ENCODE results near the gene NEUROG1. TPM values are rescaled to one million over a fixed set of nuclear protein-coding genes. Genes with fewer than 3 reads are reported as not detected.

NEUROG1 gene
- total RNA-seq, 1 donor from 2014 or later = 222 TPM

DNA sequence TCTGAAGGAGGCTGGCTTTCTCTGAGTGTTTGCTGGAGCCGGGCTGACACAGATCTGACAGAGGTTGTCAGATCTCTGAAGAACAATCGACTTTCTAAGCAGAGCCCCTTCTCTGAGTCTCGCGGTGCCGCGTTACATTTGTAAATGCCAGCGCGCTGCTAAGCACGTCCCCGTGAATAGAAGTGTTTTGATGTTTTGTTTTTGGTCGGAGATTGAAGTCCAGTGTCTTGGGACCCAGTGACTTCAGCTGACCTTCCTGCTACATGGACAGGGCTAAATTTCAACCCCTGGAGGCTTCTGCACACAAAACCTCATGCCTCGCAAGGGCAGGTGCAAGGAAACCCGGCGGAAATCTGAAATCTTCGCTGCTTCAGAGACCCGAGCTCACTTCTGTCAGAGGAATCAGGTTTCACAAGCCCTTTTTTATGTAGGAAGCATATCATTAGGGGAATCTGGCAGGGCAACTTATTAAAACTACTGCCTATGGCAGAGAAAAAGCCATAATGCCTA is 27.2 kb downstream of the NEUROG1 start:
- TF ChIP-seq, protein P1, sequence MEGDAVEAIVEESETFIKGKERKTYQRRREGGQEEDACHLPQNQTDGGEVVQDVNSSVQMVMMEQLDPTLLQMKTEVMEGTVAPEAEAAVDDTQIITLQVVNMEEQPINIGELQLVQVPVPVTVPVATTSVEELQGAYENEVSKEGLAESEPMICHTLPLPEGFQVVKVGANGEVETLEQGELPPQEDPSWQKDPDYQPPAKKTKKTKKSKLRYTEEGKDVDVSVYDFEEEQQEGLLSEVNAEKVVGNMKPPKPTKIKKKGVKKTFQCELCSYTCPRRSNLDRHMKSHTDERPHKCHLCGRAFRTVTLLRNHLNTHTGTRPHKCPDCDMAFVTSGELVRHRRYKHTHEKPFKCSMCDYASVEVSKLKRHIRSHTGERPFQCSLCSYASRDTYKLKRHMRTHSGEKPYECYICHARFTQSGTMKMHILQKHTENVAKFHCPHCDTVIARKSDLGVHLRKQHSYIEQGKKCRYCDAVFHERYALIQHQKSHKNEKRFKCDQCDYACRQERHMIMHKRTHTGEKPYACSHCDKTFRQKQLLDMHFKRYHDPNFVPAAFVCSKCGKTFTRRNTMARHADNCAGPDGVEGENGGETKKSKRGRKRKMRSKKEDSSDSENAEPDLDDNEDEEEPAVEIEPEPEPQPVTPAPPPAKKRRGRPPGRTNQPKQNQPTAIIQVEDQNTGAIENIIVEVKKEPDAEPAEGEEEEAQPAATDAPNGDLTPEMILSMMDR (IDR thresholded peaks at IDR 0.05; ENCODE audit: partially characterized antibody, unreplicated experiment) = no peak
- Mint-ChIP-seq H3K27me3 (ENCODE audit: unreplicated experiment) (peaks cover 2% of the 10 kb centered on the region), H3K9me3 (ENCODE audit: unreplicated experiment) (peaks cover 5% of the 10 kb centered on the region), H3K27ac (ENCODE audit: unreplicated experiment) (peak overlapping the region; percentile 68), H3K36me3 (ENCODE audit: unreplicated experiment) (peaks cover 5% of the 10 kb centered on the region), H3K4me3 (ENCODE audit: unreplicated experiment) (peak overlapping the region; percentile 87), H3K4me1 (ENCODE audit: low read depth, unreplicated experiment) (peaks cover 24% of the 10 kb centered on the region)
- peak; percentile 33 for DNase-seq

DNA sequence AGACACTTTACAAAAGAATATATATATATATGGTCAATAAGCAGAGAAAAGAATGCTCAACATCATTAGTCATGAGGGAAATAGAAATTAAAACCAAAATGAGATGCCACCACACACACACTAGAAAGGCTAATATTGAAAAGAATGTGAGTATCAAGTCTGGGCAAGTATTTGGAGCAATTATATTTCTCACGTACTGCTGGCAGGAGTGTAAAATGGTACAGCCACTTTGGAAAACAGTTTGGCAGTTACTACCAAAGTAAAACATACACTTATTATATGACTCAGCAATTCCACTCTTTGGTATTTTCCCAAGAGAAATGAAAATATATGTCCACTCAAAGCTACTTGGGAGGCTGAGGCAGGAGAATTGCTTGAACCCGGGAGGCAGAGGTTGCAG is 29.8 kb downstream of the NEUROG1 start:
- H3K4me3 Mint-ChIP-seq (ENCODE audit: unreplicated experiment) = no peak overlapping the region
- H3K27ac Mint-ChIP-seq (ENCODE audit: unreplicated experiment) = no peak overlapping the region
- peaks cover 6% of the 10 kb centered on the region for H3K9me3 Mint-ChIP-seq (ENCODE audit: unreplicated experiment)
- peaks cover 5% of the 10 kb centered on the region for H3K36me3 Mint-ChIP-seq (ENCODE audit: unreplicated experiment)
- H3K4me1 Mint-ChIP-seq (ENCODE audit: low read depth, unreplicated experiment) = peaks cover 30% of the 10 kb centered on the region
- no peak for DNase-seq
- TF ChIP-seq, protein P1 (IDR thresholded peaks at IDR 0.05; ENCODE audit: partially characterized antibody, unreplicated experiment) = no peak
- H3K27me3 Mint-ChIP-seq (ENCODE audit: unreplicated experiment) = peaks cover 5% of the 10 kb centered on the region

DNA sequence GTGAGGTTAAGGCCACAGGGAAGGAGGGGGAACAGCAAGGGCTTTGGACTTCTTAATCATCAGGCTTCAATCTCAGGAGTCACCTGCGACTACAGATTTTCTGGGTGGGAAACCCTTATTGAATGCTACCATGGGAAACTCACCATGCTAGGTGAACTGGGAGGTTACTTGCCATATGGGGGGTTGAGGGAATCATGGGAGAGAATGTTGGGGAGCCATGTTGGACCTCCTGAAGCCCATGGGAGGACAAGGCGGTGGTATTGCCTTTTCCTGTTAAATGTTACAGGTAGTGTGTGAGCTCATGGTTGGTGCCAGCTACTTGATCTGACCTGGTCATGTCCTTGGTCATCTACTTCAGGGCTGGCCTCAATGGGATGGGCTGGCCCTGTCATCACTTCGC is 31.4 kb downstream of the NEUROG1 start:
- H3K27me3 Mint-ChIP-seq (ENCODE audit: unreplicated experiment) = peaks cover 7% of the 10 kb centered on the region
- H3K4me3 Mint-ChIP-seq (ENCODE audit: unreplicated experiment) = no peak overlapping the region
- no peak for DNase-seq
- no peaks in the 10 kb centered on the region for H3K36me3 Mint-ChIP-seq (ENCODE audit: unreplicated experiment)
- H3K9me3 Mint-ChIP-seq (ENCODE audit: unreplicated experiment) = peaks cover 4% of the 10 kb centered on the region
- TF ChIP-seq, protein P1 (IDR thresholded peaks at IDR 0.05; ENCODE audit: partially characterized antibody, unreplicated experiment) = no peak
- peaks cover 28% of the 10 kb centered on the region for H3K4me1 Mint-ChIP-seq (ENCODE audit: low read depth, unreplicated experiment)
- H3K27ac Mint-ChIP-seq (ENCODE audit: unreplicated experiment) = no peak overlapping the region

DNA sequence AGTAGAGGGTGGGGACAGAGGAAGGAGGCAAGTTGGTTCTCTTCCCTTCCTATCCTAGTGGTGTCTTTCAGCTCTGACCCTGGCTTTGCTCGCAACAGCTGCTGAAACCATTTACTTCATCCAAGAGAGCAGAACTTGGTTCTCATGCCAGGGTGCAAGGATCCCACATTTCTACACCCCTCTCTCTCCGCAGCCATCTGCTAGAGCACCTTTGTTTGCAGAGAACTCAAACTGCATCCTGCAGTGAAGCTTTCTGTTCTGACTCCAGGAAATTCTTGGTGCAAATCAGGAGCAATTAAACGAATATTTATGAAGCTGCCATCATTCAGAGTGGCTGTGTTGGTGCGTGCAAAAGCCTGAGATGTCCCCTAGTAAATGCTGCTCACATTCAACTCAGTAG is 31.9 kb downstream of the NEUROG1 start:
- Mint-ChIP-seq H3K27ac (ENCODE audit: unreplicated experiment) (no peak overlapping the region), H3K27me3 (ENCODE audit: unreplicated experiment) (peaks cover 7% of the 10 kb centered on the region), H3K4me3 (ENCODE audit: unreplicated experiment) (no peak overlapping the region), H3K4me1 (ENCODE audit: low read depth, unreplicated experiment) (peaks cover 25% of the 10 kb centered on the region), H3K36me3 (ENCODE audit: unreplicated experiment) (no peaks in the 10 kb centered on the region), H3K9me3 (ENCODE audit: unreplicated experiment) (peaks cover 3% of the 10 kb centered on the region)
- TF ChIP-seq, protein P1 (IDR thresholded peaks at IDR 0.05; ENCODE audit: partially characterized antibody, unreplicated experiment) = no peak
- DNase-seq = no peak

DNA sequence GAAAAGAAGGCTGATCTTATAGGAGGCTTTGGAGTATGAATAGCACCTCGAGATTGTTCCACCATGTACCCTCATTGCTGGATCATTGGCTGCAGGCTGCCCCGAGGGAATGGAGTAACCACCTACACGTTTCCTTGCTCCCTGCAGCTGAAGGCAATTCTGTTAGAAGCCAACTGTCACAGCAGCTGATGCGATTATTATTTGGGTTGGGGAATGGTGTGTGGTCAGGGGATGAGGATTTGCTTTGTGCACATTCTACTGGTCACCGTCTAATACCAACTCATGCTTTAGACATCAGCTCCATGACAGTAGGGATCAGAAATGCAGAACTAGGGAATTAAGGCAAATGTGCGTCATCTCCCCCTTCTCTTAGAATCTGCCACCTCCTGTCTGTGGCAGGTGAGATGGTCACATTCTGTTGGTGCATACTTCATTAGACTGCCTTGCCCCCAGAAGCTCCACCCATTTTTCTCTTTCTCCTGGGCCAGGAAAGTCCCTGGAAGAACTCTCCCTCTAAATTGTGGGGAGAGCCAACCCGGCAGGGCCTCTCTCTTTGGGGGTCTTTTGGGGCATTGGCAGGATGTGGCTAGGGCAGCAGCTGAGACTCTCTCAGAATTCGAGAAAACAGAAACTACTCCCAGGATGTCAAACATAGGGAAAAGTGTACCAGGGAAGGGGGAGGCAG is 32.8 kb downstream of the NEUROG1 start:
- Mint-ChIP-seq H3K4me1 (ENCODE audit: low read depth, unreplicated experiment) (peaks cover 27% of the 10 kb centered on the region), H3K27me3 (ENCODE audit: unreplicated experiment) (peaks cover 12% of the 10 kb centered on the region), H3K36me3 (ENCODE audit: unreplicated experiment) (no peaks in the 10 kb centered on the region), H3K9me3 (ENCODE audit: unreplicated experiment) (peaks cover 3% of the 10 kb centered on the region), H3K4me3 (ENCODE audit: unreplicated experiment) (no peak overlapping the region), H3K27ac (ENCODE audit: unreplicated experiment) (no peak overlapping the region)
- no peak for DNase-seq
- TF ChIP-seq, protein P1 (IDR thresholded peaks at IDR 0.05; ENCODE audit: partially characterized antibody, unreplicated experiment) = no peak
